NCI-H2196 (cell line): Measurements from ENCODE around the gene RIPOR2.
"Not testable (repeated sequence)": the region's sequence is repeated elsewhere in the genome, so short reads cannot be mapped to it uniquely, and the experiment has no call there.

Source experiments
- DNase-seq: peaks from one replicate; lab custom pipeline; 2025; ENCODE audit not compliant: unreplicated experiment; lab: John Stamatoyannopoulos, UW

Gene RIPOR2

GRCh38 chr6:24927277-24927955, 8.3 kb downstream of the RIPOR2 start:
- DNase-seq = no peak

GRCh38 chr6:24926647-24927046, 9.1 kb downstream of the RIPOR2 start:
- not testable (repeated sequence) for DNase-seq

- DNase-seq = no peak
Observed at GRCh38 chr6:24926192-24926591, 9.6 kb downstream of the RIPOR2 start.

GRCh38 chr6:24925661-24926060, 10.1 kb downstream of the RIPOR2 start:
- DNase-seq = no peak

GRCh38 chr6:24924580-24925356, 11.0 kb downstream of the RIPOR2 start:
- DNase-seq = no peak

- DNase-seq = no peak
Observed at GRCh38 chr6:24923885-24924401, 11.8 kb downstream of the RIPOR2 start.

- DNase-seq = no peak
Observed at GRCh38 chr6:24922814-24923213, 12.9 kb downstream of the RIPOR2 start.

- no peak for DNase-seq
Observed at GRCh38 chr6:24922170-24922569, 13.6 kb downstream of the RIPOR2 start.

GRCh38 chr6:24920136-24920535, 15.6 kb downstream of the RIPOR2 start:
- no peak for DNase-seq

GRCh38 chr6:24919056-24919892, 16.5 kb downstream of the RIPOR2 start:
- DNase-seq = peak; percentile 18

GRCh38 chr6:24918641-24919055, 17.1 kb downstream of the RIPOR2 start:
- no peak for DNase-seq

- no peak for DNase-seq
Observed at GRCh38 chr6:24916496-24916895, 19.3 kb downstream of the RIPOR2 start.

- no peak for DNase-seq
Observed at GRCh38 chr6:24915641-24916040, 20.1 kb downstream of the RIPOR2 start.

- not testable (repeated sequence) for DNase-seq
Observed at GRCh38 chr6:24914082-24914481, 21.7 kb downstream of the RIPOR2 start.

GRCh38 chr6:24911796-24912382, 23.9 kb downstream of the RIPOR2 start:
- no peak for DNase-seq

- DNase-seq = peak; percentile 20
Observed at GRCh38 chr6:24910961-24911725, 24.6 kb downstream of the RIPOR2 start.

- DNase-seq = no peak
Observed at GRCh38 chr6:24910331-24910960, 25.3 kb downstream of the RIPOR2 start.

- no peak for DNase-seq
Observed at GRCh38 chr6:24909241-24910216, 26.2 kb downstream of the RIPOR2 start.

GRCh38 chr6:24908650-24909035, 27.1 kb downstream of the RIPOR2 start:
- DNase-seq = no peak
